Measurements from ENCODE around the gene SLC32A1. TPM values are rescaled to one million over a fixed set of nuclear protein-coding genes. Genes with fewer than 3 reads are reported as not detected.

SLC32A1 gene
- total RNA-seq, 2 experiments from 2014 or later: not detected

GRCh38 chr20:38715646-38716045 is 8.6 kb upstream of the SLC32A1 start:
- TF ChIP-seq CTCF (IDR thresholded peaks at IDR 0.05): no peak
- ChIA-PET POLR2A (no interaction called here), CTCF (no interaction called here)
- Mint-ChIP-seq H3K27ac (no peak overlapping the region), H3K27me3 (peaks cover 75% of the 10 kb centered on the region), H3K4me3 (no peak overlapping the region), H3K9me3 (no peaks in the 10 kb centered on the region), H3K36me3 (ENCODE audit: low read depth) (no peaks in the 10 kb centered on the region), H3K4me1 (ENCODE audit: low read depth) (no peaks in the 10 kb centered on the region)
- no peaks in the 10 kb centered on the region for H3K36me3 ChIP-seq (ENCODE audit: insufficient read depth, low read length)
- H3K27me3 ChIP-seq (ENCODE audit: control insufficient read depth in 1 of 2, insufficient read depth in 2 of 2, low read length in 2 of 2): peaks cover 21 to 44% of the 10 kb centered on the region in 2 experiments
- intact Hi-C loops (cut with DNase I, micrococcal nuclease): no loop called here
- H3K4me1 ChIP-seq (ENCODE audit: insufficient read depth, low read length): no peaks in the 10 kb centered on the region
- DNase-seq (no peak), ATAC-seq (ENCODE audit: poor library complexity) (no peak)
- no peak overlapping the region for H3K27ac ChIP-seq (ENCODE audit: low read depth in 1 of 2, low read length in 2 of 2)
- no peak overlapping the region for H3K4me3 ChIP-seq (ENCODE audit: low read length)
- no peaks in the 10 kb centered on the region for H3K9me3 ChIP-seq (ENCODE audit: control insufficient read depth in 1 of 2, insufficient read depth in 1 of 2, low read length in 2 of 2)

- no peaks in the 10 kb centered on the region for H3K36me3 ChIP-seq (ENCODE audit: insufficient read depth, low read length)
- Mint-ChIP-seq H3K4me1 (ENCODE audit: low read depth) (peaks cover 32% of the 10 kb centered on the region), H3K9me3 (no peaks in the 10 kb centered on the region), H3K4me3 (no peak overlapping the region), H3K36me3 (ENCODE audit: low read depth) (no peaks in the 10 kb centered on the region), H3K27me3 (peaks cover 86% of the 10 kb centered on the region), H3K27ac (no peak overlapping the region)
- ChIA-PET CTCF (interaction anchor here (0.9 to 1.1 kb wide), 2 partner anchors 8 to 287 kb away, joined by 3 read pairs; partner anchors contain the start of gene SNHG17), POLR2A (no interaction called here)
- peaks cover 43% of the 10 kb centered on the region for H3K4me1 ChIP-seq (ENCODE audit: insufficient read depth, low read length)
- no peak overlapping the region for H3K4me3 ChIP-seq (ENCODE audit: low read length)
- intact Hi-C loops (cut with DNase I, micrococcal nuclease): no loop called here
- H3K27me3 ChIP-seq (ENCODE audit: control insufficient read depth in 1 of 2, insufficient read depth in 2 of 2, low read length in 2 of 2): peaks cover 73 to 78% of the 10 kb centered on the region in 2 experiments
- no peak for TF ChIP-seq CTCF (IDR thresholded peaks at IDR 0.05)
- peaks cover 0 to 40% of the 10 kb centered on the region in 2 experiments for H3K9me3 ChIP-seq (ENCODE audit: control insufficient read depth in 1 of 2, insufficient read depth in 1 of 2, low read length in 2 of 2)
- H3K27ac ChIP-seq (ENCODE audit: low read depth in 1 of 2, low read length in 2 of 2): no peak overlapping the region
- ATAC-seq (ENCODE audit: poor library complexity) (no peak), DNase-seq (no peak)
These were observed 1.6 kb upstream of the SLC32A1 start for GRCh38 chr20:38722683-38723016.

GRCh38 chr20:38723017-38723847 is 1.1 kb upstream of the SLC32A1 start:
- Histone ChIP-seq H3K9me3 (ENCODE audit: control insufficient read depth in 1 of 2, insufficient read depth in 1 of 2, low read length in 2 of 2) (peaks cover 0 to 46% of the 10 kb centered on the region in 2 experiments), H3K4me1 (ENCODE audit: insufficient read depth, low read length) (peaks cover 49% of the 10 kb centered on the region), H3K27ac (ENCODE audit: low read depth in 1 of 2, low read length in 2 of 2) (no peak overlapping the region), H3K27me3 (ENCODE audit: control insufficient read depth in 1 of 2, insufficient read depth in 2 of 2, low read length in 2 of 2) (peaks cover 79 to 84% of the 10 kb centered on the region in 2 experiments), H3K4me3 (ENCODE audit: low read length) (no peak overlapping the region), H3K36me3 (ENCODE audit: insufficient read depth, low read length) (no peaks in the 10 kb centered on the region)
- Mint-ChIP-seq H3K9me3 (no peaks in the 10 kb centered on the region), H3K27me3 (peaks cover 86% of the 10 kb centered on the region), H3K4me3 (no peak overlapping the region), H3K4me1 (ENCODE audit: low read depth) (peaks cover 38% of the 10 kb centered on the region), H3K36me3 (ENCODE audit: low read depth) (no peaks in the 10 kb centered on the region), H3K27ac (no peak overlapping the region)
- intact Hi-C loops (cut with DNase I, micrococcal nuclease): no loop called here
- CTCF ChIA-PET: interaction anchor here (0.9 to 1.1 kb wide), 2 partner anchors 8 to 288 kb away, joined by 3 read pairs; partner anchors contain the start of gene SNHG17
- POLR2A ChIA-PET: interaction anchor here (1.1 kb wide), 1 partner anchor 24 kb away, joined by 3 read pairs; no protein-coding TSS in a partner anchor
- DNase-seq (peak in 2 of 14 experiments; percentile 31 to 37), ATAC-seq (ENCODE audit: poor library complexity) (no peak)
- TF ChIP-seq CTCF (IDR thresholded peaks at IDR 0.05): no peak

Measured in CD4-positive, alpha-beta T cell (primary cell).